ENCODE results near the gene CCDC54.

CCDC54 gene

GRCh38 chr3:107347751-107348150, 29.5 kb upstream of the CCDC54 start:
- TF ChIP-seq, protein P1, sequence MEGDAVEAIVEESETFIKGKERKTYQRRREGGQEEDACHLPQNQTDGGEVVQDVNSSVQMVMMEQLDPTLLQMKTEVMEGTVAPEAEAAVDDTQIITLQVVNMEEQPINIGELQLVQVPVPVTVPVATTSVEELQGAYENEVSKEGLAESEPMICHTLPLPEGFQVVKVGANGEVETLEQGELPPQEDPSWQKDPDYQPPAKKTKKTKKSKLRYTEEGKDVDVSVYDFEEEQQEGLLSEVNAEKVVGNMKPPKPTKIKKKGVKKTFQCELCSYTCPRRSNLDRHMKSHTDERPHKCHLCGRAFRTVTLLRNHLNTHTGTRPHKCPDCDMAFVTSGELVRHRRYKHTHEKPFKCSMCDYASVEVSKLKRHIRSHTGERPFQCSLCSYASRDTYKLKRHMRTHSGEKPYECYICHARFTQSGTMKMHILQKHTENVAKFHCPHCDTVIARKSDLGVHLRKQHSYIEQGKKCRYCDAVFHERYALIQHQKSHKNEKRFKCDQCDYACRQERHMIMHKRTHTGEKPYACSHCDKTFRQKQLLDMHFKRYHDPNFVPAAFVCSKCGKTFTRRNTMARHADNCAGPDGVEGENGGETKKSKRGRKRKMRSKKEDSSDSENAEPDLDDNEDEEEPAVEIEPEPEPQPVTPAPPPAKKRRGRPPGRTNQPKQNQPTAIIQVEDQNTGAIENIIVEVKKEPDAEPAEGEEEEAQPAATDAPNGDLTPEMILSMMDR (conservative IDR thresholded peaks at IDR 0.05; ENCODE audit: control insufficient read depth, insufficient read depth, low read depth, low read length): no peak
- H3K4me3 ChIP-seq (ENCODE audit: control insufficient read depth, low read depth, low read length): no peak overlapping the region
- no peak for DNase-seq (ENCODE audit: low read depth)

GRCh38 chr3:107356706-107357105, 20.5 kb upstream of the CCDC54 start:
- H3K4me3 ChIP-seq (ENCODE audit: control insufficient read depth, low read depth, low read length): no peak overlapping the region
- TF ChIP-seq, protein P1 (conservative IDR thresholded peaks at IDR 0.05; ENCODE audit: control insufficient read depth, insufficient read depth, low read depth, low read length): no peak
- no peak for DNase-seq (ENCODE audit: low read depth)

GRCh38 chr3:107361633-107362032, 15.6 kb upstream of the CCDC54 start:
- no peak overlapping the region for H3K4me3 ChIP-seq (ENCODE audit: control insufficient read depth, low read depth, low read length)
- DNase-seq (ENCODE audit: low read depth): no peak
- TF ChIP-seq, protein P1 (conservative IDR thresholded peaks at IDR 0.05; ENCODE audit: control insufficient read depth, insufficient read depth, low read depth, low read length): no peak

GRCh38 chr3:107365051-107365450, 12.2 kb upstream of the CCDC54 start:
- no peak for DNase-seq (ENCODE audit: low read depth)
- H3K4me3 ChIP-seq (ENCODE audit: control insufficient read depth, low read depth, low read length): no peak overlapping the region
- TF ChIP-seq, protein P1 (conservative IDR thresholded peaks at IDR 0.05; ENCODE audit: control insufficient read depth, insufficient read depth, low read depth, low read length): no peak

DNA sequence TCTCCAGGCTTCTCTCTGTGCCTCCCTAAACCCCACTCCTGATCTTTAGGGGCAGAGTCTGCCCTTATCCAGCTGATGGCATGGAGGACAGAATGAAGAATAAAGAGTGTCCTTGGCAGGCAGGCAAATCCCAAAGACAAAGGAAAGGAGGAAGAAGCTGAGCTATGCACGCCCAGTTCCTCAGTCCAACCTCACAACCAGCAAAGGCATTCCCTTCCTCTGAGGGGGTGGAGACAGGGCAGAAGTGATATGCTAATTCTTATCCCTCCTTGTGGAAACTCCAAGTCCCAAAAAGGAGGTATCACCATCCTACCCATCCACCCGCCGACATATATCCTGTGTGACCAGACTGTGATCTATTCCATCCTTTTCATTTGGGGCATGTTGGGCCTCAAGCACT, 10.5 kb upstream of the CCDC54 start:
- no peak for DNase-seq (ENCODE audit: low read depth)
- no peak overlapping the region for H3K4me3 ChIP-seq (ENCODE audit: control insufficient read depth, low read depth, low read length)
- TF ChIP-seq, protein P1 (conservative IDR thresholded peaks at IDR 0.05; ENCODE audit: control insufficient read depth, insufficient read depth, low read depth, low read length): no peak

DNA sequence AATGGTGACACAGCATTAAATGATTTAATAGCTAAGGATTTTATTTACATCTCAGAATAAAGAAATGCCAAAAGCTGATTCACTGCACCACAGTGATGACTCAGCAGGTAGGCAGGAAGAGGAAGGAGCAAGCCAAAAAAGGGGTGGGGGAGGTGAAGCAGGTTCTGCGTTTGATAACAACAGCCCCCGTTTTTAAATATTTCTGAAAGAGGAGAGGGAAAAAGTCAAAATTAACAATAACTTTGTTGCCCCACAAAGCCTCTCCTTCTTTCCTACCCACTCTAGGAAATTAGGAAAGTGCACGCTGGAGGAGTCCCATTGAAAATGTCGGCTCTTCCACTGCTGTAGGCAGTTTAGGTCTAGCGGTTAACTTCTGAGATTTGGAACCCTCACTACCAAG, 9.9 kb upstream of the CCDC54 start:
- no peak overlapping the region for H3K4me3 ChIP-seq (ENCODE audit: control insufficient read depth, low read depth, low read length)
- DNase-seq (ENCODE audit: low read depth): peak; percentile 84
- TF ChIP-seq, protein P1 (conservative IDR thresholded peaks at IDR 0.05; ENCODE audit: control insufficient read depth, insufficient read depth, low read depth, low read length): no peak
